Aorta (tissue), 5 donors: ENCODE measurements around the gene FOXN3. TPM values are rescaled to one million over a fixed set of nuclear protein-coding genes. Genes with fewer than 3 reads are reported as not detected.

Source experiments
- ATAC-seq: fragments of 200-7000 bp; cut with Tn5 transposase; one replicate; pipeline ENCODE4 v1.9.1; 2022; ENCODE audit warnings: moderate library complexity; ENCODE audit not compliant: low FRiP score
- DNase-seq, 2 donors: peaks; one replicate each; pipeline ENCODE4 v3.0.0-alpha.2; 2020
- H3K27ac ChIP-seq, 2 donors: one replicate each; pipeline ENCODE4 v1.5.1; 2013; ENCODE audit warnings: low read length in 2 of 2, mild to moderate bottlenecking in 2 of 2, moderate library complexity in 2 of 2, control low read depth in 1 of 2, inconsistent platforms in 1 of 2, low read depth in 1 of 2
- H3K27me3 ChIP-seq, 2 donors: one replicate each; pipeline ENCODE4 v1.6.1; 2013; ENCODE audit warnings: control low read depth in 1 of 2, low read length in 1 of 2, mild to moderate bottlenecking in 1 of 2, moderate library complexity in 1 of 2; ENCODE audit not compliant: insufficient read depth in 2 of 2, control insufficient read depth in 1 of 2
- H3K36me3 ChIP-seq, 2 donors: one replicate each; pipeline ENCODE4 v1.6.1; 2013; ENCODE audit warnings: control low read depth in 1 of 2, low read length in 1 of 2, mild to moderate bottlenecking in 1 of 2; ENCODE audit not compliant: insufficient read depth in 2 of 2, control insufficient read depth in 1 of 2
- H3K4me1 ChIP-seq, 2 donors: one replicate each; pipeline ENCODE4 v1.6.1; 2013; ENCODE audit warnings: low read length in 2 of 2, control low read depth in 1 of 2, mild to moderate bottlenecking in 1 of 2, moderate library complexity in 1 of 2; ENCODE audit not compliant: insufficient read depth in 2 of 2, control insufficient read depth in 1 of 2
- H3K4me3 ChIP-seq, 2 donors: one replicate each; pipeline ENCODE4 v1.5.1; 2013; ENCODE audit warnings: low read length in 2 of 2, control low read depth in 1 of 2, mild to moderate bottlenecking in 1 of 2
- H3K9me3 ChIP-seq: one replicate; pipeline ENCODE4 v1.6.1; 2013; ENCODE audit warnings: mild to moderate bottlenecking, low read length; ENCODE audit not compliant: control insufficient read depth
- WGBS, 2 donors: extraction: QIAGEN DNeasy Blood & Tissue Kit; methylation state at CpG; one replicate each; pipeline ENCODE4 v1.1.7; 2013; 5-methylcytosine and 5-hydroxymethylcytosine counted together
- intact Hi-C, 2 donors: fragments of 100-400 bp; cut with DNase I; formaldehyde crosslinking; loops; one replicate each; pipeline versions ENCODE4 v1.14.2 to v1.15.0; 2022
- polyA plus RNA-seq, 2 donors: library from polyadenylated mRNA; stranded (reverse); fragments of 200-250 nt; gene quantifications; one replicate each; pipeline ENCODE4 v1.2.3, GENCODE V29; 2013
- total RNA-seq, 2 donors: library from RNA; stranded (reverse); fragmentation: NEBNext Ultra II Directional; extraction: Animal tissue kit (Norgen Biotek cat#: 25700); gene quantifications; one replicate each; pipeline ENCODE4 v1.2.1, GENCODE V29; 2021
- donor health status: healthy with polysubstance abuse.
- donor health status: Bipolar disorder and iron deficiency.
- donor health status: DM: no; HTN: no; CAD: no.
- donor health status: DM: no; HTN: no; CAD: no.
- donor health status: DM: yes; HTN: yes; CAD: no.

The FOXN3 gene
- total and polyA plus RNA-seq, 4 donors = 21.4 to 225 (median 101) TPM

DNA sequence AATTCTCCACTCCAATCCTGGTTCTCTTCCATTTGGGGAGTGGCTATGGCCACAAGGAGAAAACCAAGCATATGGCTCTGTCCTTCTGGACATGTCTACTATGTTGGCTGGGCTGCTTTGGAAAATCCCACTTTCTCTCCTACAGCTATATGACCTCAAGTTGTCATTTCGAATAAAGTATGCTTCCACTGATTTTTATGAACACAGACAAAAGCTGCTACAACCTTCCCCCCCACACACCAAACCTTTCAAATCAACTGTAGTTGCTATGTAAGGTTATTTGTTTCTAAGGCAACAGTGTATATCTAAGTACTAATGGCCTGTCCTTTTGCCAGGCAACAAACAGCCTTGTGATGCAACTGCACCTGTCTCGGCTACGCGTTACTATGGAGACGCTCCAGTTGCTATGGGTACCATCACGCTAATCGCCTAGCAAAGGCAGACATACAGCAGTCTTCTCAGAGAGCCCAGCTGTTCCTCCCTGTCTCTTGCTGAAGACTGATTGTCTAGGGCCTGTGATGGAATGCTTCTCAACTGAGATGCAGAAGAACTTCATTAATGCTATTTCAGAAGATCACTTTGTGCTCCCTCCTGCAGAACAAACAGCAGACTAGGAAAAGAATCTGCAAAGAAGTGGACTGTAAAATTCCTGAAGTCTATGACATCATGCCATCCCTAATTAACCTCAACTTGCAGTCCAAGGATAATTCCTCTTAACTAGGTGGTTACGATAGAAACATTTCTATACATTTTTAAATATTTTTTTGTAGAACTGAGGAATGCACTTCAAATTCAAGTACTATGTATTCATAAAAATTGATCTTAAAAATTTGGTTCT, 67.6 kb downstream of the FOXN3 start:
- H3K4me1 ChIP-seq = peaks cover 3 to 5% of the 10 kb centered on the region in 2 donors
- no peaks in the 10 kb centered on the region for H3K27me3 ChIP-seq
- H3K4me3 ChIP-seq = no peak overlapping the region
- intact Hi-C loops = loop anchor here in 1 of 2 donors (5.0 kb wide), 1 partner anchor 42 kb away; no protein-coding TSS in a partner anchor
- no peaks in the 10 kb centered on the region for H3K9me3 ChIP-seq
- WGBS, 2 donors = 78 to 81% methylated on average over 8 of the region's 8 CpGs
- DNase-seq (no peak), ATAC-seq (no peak)
- H3K36me3 ChIP-seq = peaks cover 0 to 3% of the 10 kb centered on the region in 2 donors
- H3K27ac ChIP-seq = no peak overlapping the region

DNA sequence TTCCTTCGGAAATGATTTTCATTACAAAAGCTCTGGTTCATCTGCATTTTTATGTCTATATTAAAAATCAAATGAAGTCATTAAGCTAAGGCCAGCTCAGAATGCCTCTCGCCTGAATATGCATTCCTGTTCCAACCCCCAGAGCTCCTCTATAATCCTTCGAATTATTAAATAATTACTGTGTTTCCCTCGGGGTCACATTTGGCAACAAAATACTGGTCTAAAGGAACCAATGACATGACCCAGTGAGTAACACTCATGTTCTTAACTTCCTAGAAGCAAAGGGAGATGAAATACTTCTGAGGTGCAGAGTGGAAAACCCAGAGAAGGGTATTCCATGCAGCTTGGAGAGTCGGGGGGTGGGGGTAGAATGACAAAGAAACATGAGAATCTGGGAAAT, 68.3 kb downstream of the FOXN3 start:
- 78 to 82% methylated on average over 5 of the region's 5 CpGs for WGBS, 2 donors
- DNase-seq = no peak
- Histone ChIP-seq H3K36me3 (peaks cover 0 to 3% of the 10 kb centered on the region in 2 donors), H3K9me3 (no peaks in the 10 kb centered on the region), H3K27ac (no peak overlapping the region), H3K4me1 (peaks cover 3 to 5% of the 10 kb centered on the region in 2 donors), H3K4me3 (no peak overlapping the region), H3K27me3 (no peaks in the 10 kb centered on the region)
- no peak for ATAC-seq
- intact Hi-C loops = loop anchor here in 1 of 2 donors (5.0 kb wide), 1 partner anchor 41 kb away; no protein-coding TSS in a partner anchor

DNA sequence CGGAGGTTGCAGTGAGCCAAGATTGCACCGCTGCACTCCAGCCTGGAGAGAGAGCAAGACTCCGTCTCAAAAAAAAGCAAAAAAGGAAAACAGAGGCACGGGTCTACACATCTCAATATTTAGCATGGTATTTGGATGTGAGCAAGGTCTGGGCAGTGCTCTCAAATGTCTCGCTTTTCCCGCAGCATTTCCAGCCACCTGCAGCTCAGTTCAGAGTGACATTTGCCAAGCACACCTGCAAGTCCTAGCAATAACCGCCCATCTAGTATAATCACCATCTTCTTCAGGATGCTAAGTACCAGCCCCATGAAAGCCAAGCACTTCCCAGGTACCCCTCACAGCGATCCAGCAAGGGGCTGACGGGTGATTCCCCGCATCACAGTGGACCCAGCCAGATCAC, 69.1 kb downstream of the FOXN3 start:
- 91 to 93% methylated on average over 10 of the region's 10 CpGs for WGBS, 2 donors
- no peak for DNase-seq
- H3K9me3 ChIP-seq = no peaks in the 10 kb centered on the region
- no peaks in the 10 kb centered on the region for H3K27me3 ChIP-seq
- no peak overlapping the region for H3K4me3 ChIP-seq
- intact Hi-C loops = loop anchor here in 1 of 2 donors (5.0 kb wide), 1 partner anchor 41 kb away; no protein-coding TSS in a partner anchor
- no peak overlapping the region for H3K27ac ChIP-seq
- no peak for ATAC-seq
- peaks cover under 1 to 7% of the 10 kb centered on the region in 2 donors for H3K4me1 ChIP-seq
- H3K36me3 ChIP-seq = peaks cover 0 to 3% of the 10 kb centered on the region in 2 donors

DNA sequence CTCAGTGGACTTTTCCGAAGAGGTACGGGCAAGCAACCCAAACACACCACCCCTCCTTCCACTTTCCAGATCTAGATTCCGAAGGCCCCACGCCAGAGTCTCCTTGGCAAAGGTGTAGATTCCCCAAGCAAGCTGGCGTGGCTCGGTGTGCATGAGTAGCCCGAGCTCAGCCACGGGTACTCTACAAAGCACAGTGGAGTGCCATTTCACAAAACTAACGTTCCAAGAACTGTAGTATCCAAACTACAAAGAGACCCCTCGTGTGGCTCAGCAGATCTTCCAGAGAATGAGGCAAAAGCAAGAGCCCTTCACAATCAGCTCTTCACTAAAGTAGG, 72.1 kb downstream of the FOXN3 start:
- Histone ChIP-seq H3K4me3 (no peak overlapping the region), H3K27me3 (no peaks in the 10 kb centered on the region), H3K9me3 (no peaks in the 10 kb centered on the region), H3K4me1 (peaks cover 0 to 3% of the 10 kb centered on the region in 2 donors), H3K36me3 (peaks cover 0 to 3% of the 10 kb centered on the region in 2 donors), H3K27ac (peak overlapping the region in 1 of 2 donors; percentile 7)
- DNase-seq (no peak), ATAC-seq (no peak)
- intact Hi-C loops = loop anchor here in 1 of 2 donors (5.0 kb wide), 1 partner anchor 38 kb away; no protein-coding TSS in a partner anchor
- 15 to 17% methylated on average over 10 of the region's 10 CpGs for WGBS, 2 donors

DNA sequence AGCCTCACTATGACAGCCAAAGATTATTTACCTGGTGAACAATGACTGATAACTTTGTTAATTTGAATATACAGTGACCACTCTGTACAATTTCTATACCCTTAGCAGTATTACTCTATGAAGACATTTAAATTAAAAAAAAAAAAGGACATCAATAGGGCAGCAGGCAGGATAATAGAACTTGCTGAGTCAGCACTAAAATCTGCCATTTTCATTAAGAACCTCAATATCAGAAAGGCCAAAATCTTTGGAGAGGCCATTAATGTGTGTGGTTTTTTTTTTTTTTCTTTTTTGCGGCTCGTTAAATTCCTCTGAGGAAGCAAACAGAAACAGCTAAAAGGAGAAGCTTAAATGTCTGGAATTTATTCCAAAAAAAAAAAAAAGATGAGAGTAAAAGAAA, 73.7 kb downstream of the FOXN3 start:
- Histone ChIP-seq H3K27me3 (no peaks in the 10 kb centered on the region), H3K9me3 (no peaks in the 10 kb centered on the region), H3K36me3 (peaks cover 0 to 2% of the 10 kb centered on the region in 2 donors), H3K27ac (no peak overlapping the region), H3K4me1 (peaks cover 0 to 3% of the 10 kb centered on the region in 2 donors), H3K4me3 (no peak overlapping the region)
- intact Hi-C loops = no loop called here
- 72 to 97% methylated on average over 2 of the region's 2 CpGs for WGBS, 2 donors
- DNase-seq (no peak), ATAC-seq (no peak)

DNA sequence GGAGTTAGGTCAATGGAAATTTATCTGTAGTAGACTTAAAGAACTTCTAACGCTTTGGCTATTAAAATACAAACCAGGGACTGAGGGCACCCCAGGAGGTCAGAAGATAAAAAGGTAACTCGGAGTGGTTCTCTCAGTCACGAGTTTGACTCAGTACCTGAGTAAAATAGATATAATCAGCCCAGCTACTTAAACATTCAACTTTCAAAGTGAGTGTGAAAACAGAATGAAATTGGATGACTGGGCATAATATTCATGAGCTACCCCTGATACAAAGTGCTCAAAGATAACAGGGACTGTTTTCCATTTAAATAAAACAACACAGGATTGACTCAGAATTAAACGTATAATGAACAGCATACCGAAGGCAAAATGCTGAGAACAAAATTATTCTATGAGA, 75.0 kb downstream of the FOXN3 start:
- intact Hi-C loops = no loop called here
- Histone ChIP-seq H3K4me1 (peaks cover 0 to 3% of the 10 kb centered on the region in 2 donors), H3K36me3 (no peaks in the 10 kb centered on the region), H3K27ac (no peak overlapping the region), H3K27me3 (no peaks in the 10 kb centered on the region), H3K9me3 (no peaks in the 10 kb centered on the region), H3K4me3 (no peak overlapping the region)
- DNase-seq = no peak
- 74 to 82% methylated on average over 5 of the region's 5 CpGs for WGBS, 2 donors
- ATAC-seq = no peak

DNA sequence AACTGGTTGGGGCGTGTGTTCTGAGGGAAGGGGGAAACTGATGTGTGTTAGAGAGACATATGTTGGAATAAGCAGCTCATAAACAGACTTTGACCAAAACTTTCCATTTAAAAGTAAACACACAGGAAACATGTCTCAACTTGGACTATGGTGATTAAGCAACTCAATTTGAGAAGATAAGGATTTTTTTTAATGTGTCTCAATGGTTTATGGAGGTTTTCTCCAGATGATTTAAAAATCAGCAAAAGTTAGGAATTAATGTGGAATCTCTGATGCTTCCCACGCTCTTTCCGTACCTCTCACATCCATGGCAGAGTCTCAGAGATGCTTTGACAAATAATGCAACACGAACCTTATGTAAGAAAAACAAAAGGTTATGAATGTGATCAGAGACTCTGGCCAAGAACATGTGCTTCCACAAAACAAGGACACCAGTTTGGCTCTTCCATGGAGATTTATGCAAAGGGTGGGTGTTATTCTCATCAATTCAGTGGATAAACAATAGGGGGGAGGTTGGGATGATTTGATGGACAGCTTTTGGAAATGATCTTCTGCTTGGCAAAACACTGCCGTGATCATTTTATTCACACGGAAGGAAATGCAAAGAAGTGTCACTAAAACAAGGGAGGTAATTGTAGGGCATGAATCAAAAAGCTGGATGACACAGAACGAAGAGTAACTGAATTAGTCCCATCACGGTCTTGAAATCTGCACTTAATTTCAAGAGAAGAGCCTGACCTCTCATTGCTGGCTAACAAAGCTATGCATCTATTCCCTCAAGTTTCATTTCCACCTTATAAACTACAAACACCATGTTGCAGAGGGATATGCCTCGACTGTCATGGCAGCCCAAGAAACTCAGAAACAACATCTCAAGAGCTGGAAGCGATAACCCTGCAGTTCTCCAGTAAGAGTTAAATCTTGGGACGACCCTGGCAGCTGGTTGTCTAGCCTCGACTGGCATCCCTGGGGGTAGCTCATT, 76.5 kb downstream of the FOXN3 start:
- intact Hi-C loops = no loop called here
- DNase-seq = no peak
- Histone ChIP-seq H3K36me3 (no peaks in the 10 kb centered on the region), H3K4me3 (no peak overlapping the region), H3K27me3 (no peaks in the 10 kb centered on the region), H3K27ac (no peak overlapping the region), H3K9me3 (no peaks in the 10 kb centered on the region), H3K4me1 (peaks cover 2 to 3% of the 10 kb centered on the region in 2 donors)
- ATAC-seq = no peak
- 83 to 86% methylated on average over 12 of the region's 12 CpGs for WGBS, 2 donors

DNA sequence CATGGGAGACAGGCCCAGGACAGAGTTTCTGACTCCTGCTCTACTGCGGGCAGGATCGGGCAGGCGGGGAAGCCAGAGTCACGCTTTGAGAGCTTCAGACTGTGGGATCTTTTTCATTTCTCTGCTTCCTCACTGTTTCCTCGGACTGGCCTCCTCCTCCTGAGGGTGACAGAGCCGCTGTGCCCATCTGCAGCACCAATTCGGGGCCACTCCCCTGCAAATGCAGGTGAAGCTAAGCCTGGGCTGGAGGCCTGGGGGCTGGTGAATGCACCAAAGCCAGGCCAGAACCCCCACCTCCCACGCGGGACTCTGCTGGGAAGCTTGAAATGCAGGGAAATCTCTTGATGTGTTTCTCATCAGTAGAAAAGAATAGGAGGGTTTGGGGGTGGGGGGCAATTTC, 77.5 kb downstream of the FOXN3 start:
- no peak for ATAC-seq
- intact Hi-C loops = no loop called here
- no peak overlapping the region for H3K27ac ChIP-seq

More for the DNA sequence above, 77.5 kb downstream of the FOXN3 start:
- H3K4me1 ChIP-seq = peaks cover 2 to 3% of the 10 kb centered on the region in 2 donors
- no peaks in the 10 kb centered on the region for H3K36me3 ChIP-seq
- no peak overlapping the region for H3K4me3 ChIP-seq
- no peaks in the 10 kb centered on the region for H3K27me3 ChIP-seq
- no peak for DNase-seq
- H3K9me3 ChIP-seq = no peaks in the 10 kb centered on the region
- WGBS, 2 donors = 83 to 88% methylated on average over 9 of the region's 9 CpGs
